ENCODE results near the gene PLEKHO1. TPM values are rescaled to one million over a fixed set of nuclear protein-coding genes. Genes with fewer than 3 reads are reported as not detected.
A peak's percentile ranks its signal among the peaks of the same experiment; 100 is the strongest.

PLEKHO1 gene
- total and polyA plus RNA-seq, 4 donors = 41.6 to 88.0 (median 60.1) TPM

DNA sequence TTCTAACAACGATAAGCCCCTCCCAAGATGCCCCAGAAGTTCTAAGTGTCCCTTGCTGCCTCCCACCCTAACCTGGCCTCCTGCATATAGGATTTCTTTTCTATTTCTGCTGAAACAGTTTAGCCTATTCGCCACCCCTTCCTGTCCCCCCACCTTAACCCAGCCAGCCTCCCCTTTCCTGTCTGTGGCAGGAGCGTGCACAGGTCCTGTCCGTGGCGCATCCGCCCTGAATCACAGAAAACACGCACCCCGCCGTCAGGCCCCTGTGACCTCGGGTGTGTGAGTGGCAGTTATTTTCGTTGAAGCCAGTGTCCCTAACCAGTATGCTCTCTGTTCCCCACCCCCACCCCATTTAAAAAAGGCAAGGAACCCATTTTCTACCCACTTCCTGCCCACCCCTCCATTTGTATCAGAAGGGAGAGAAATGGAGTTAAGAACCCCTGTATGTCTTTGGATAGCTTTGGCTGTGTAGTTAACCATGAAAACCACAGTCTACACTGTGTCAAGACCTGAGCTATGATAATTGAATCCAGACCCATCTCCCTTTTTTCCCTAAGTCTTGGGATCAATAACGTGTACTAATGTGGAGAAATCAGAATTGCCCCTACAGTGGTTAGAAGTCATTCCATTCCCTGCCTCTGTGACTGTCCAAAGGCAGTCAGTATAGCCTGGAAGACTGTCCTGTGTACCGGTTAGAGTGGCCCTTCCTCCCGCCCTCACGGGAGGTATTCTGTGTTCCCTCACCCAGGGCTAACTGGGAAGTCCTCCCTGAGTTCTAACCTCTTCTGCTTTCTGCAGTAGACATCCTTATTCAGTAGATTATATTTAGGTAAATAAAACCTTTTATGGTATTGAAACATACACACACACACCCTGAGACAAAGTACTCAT, 1.8 kb downstream of the PLEKHO1 start:
- peak overlapping the region; percentile 78 for H3K4me3 ChIP-seq
- TF ChIP-seq, protein P1, sequence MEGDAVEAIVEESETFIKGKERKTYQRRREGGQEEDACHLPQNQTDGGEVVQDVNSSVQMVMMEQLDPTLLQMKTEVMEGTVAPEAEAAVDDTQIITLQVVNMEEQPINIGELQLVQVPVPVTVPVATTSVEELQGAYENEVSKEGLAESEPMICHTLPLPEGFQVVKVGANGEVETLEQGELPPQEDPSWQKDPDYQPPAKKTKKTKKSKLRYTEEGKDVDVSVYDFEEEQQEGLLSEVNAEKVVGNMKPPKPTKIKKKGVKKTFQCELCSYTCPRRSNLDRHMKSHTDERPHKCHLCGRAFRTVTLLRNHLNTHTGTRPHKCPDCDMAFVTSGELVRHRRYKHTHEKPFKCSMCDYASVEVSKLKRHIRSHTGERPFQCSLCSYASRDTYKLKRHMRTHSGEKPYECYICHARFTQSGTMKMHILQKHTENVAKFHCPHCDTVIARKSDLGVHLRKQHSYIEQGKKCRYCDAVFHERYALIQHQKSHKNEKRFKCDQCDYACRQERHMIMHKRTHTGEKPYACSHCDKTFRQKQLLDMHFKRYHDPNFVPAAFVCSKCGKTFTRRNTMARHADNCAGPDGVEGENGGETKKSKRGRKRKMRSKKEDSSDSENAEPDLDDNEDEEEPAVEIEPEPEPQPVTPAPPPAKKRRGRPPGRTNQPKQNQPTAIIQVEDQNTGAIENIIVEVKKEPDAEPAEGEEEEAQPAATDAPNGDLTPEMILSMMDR (IDR thresholded peaks at IDR 0.05; ENCODE audit: control extremely low read depth, extremely low read depth) = no peak
- no peaks in the 10 kb centered on the region for H3K9me3 ChIP-seq (ENCODE audit: control insufficient read depth in 4 of 4, insufficient read depth in 3 of 4, low read length in 3 of 4)
- H3K36me3 ChIP-seq (ENCODE audit: control insufficient read depth in 4 of 4, insufficient read depth in 4 of 4, low read length in 4 of 4) = peaks cover 8 to 33% (median 18%) of the 10 kb centered on the region in 4 donors
- H3K9ac ChIP-seq (ENCODE audit: insufficient read depth in 1 of 2, low read length in 2 of 2) = peak overlapping the region; percentile 41 to 87
- DNase-seq (peak in 1 of 3 donors; percentile 41), ATAC-seq (ENCODE audit: insufficient read depth, low FRiP score) (no peak)
- H3K27ac ChIP-seq (ENCODE audit: low read depth in 1 of 2, low read length in 1 of 2) = peak overlapping the region; percentile 87 to 95
- no peaks in the 10 kb centered on the region for H3K27me3 ChIP-seq (ENCODE audit: control insufficient read depth in 3 of 3, insufficient read depth in 3 of 3, low read length in 2 of 3)
- peaks cover 7 to 33% (median 10%) of the 10 kb centered on the region in 5 donors for H3K4me1 ChIP-seq (ENCODE audit: control insufficient read depth in 5 of 5, insufficient read depth in 5 of 5, low read length in 5 of 5)
- WGBS, 2 donors = 18 to 30% methylated on average over 15 of the region's 15 CpGs

DNA sequence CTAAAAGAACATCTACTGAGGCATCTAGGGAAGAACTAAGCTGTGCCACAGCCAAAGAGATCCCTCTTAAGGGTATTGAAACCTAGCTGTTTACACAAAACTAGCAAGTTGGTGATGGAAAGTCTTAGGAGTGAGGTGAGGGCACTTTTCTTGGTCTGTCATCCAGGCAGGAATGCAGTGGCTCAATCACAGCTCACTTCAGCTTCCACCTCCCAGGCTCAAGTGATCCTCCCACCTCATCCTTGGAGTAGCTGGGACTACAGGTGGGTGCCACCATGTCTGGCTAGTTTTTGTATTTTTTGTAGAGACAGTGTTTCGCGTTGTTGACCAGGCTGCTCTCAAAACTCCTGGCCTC, 2.4 kb downstream of the PLEKHO1 start:
- peak overlapping the region; percentile 81 to 95 for H3K27ac ChIP-seq (ENCODE audit: low read depth in 1 of 2, low read length in 1 of 2)
- H3K4me3 ChIP-seq = no peak overlapping the region
- TF ChIP-seq, protein P1 (IDR thresholded peaks at IDR 0.05; ENCODE audit: control extremely low read depth, extremely low read depth) = no peak
- H3K9ac ChIP-seq (ENCODE audit: insufficient read depth in 1 of 2, low read length in 2 of 2) = peak overlapping the region in 1 of 2 donors; percentile 19
- peaks cover 7 to 33% (median 10%) of the 10 kb centered on the region in 5 donors for H3K4me1 ChIP-seq (ENCODE audit: control insufficient read depth in 5 of 5, insufficient read depth in 5 of 5, low read length in 5 of 5)
- H3K27me3 ChIP-seq (ENCODE audit: control insufficient read depth in 3 of 3, insufficient read depth in 3 of 3, low read length in 2 of 3) = no peaks in the 10 kb centered on the region
- ATAC-seq (ENCODE audit: insufficient read depth, low FRiP score) = peak; percentile 9
- peak in 1 of 3 donors; percentile 48 for DNase-seq
- H3K36me3 ChIP-seq (ENCODE audit: control insufficient read depth in 4 of 4, insufficient read depth in 4 of 4, low read length in 4 of 4) = peaks cover 8 to 39% (median 22%) of the 10 kb centered on the region in 4 donors
- H3K9me3 ChIP-seq (ENCODE audit: control insufficient read depth in 4 of 4, insufficient read depth in 3 of 4, low read length in 3 of 4) = no peaks in the 10 kb centered on the region
- WGBS, 2 donors = 65 to 70% methylated on average over 2 of the region's 2 CpGs

DNA sequence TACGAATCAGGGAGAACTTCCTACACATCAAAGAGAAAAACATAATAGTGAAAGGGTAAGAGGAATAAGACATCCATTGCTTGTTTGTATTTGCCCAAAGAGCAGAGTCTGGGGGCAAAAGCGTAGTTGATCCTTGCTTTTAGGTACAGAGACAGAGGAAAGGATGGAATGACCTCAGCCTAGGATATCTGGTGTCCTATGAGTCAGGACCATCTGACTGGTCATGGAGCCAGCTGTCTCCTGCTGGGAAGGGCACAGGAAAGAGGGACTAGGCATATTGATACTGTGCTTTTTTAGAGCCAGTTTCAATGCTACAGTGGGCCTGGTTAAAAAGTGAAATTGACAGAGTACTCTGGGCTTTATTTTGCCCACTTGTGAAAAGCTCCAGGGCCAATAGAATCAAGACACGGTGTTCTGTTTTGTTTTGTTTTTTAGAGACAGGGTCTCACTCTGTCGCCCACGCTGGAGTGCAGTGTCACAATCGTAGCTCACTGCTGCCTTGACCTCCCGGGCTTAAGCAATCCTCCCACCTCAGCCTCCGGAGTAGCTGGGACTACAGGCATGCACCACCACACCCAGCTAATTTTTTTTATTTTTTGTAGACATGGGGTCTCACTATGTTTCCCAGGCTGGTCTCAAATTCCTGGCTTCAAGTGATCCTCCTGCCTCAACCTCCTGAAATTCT, 3.2 kb downstream of the PLEKHO1 start:
- Histone ChIP-seq H3K27ac (ENCODE audit: low read depth in 1 of 2, low read length in 1 of 2) (peak overlapping the region; percentile 37 to 95), H3K27me3 (ENCODE audit: control insufficient read depth in 3 of 3, insufficient read depth in 3 of 3, low read length in 2 of 3) (no peaks in the 10 kb centered on the region), H3K9ac (ENCODE audit: insufficient read depth in 1 of 2, low read length in 2 of 2) (no peak overlapping the region), H3K4me1 (ENCODE audit: control insufficient read depth in 5 of 5, insufficient read depth in 5 of 5, low read length in 5 of 5) (peaks cover 7 to 32% (median 10%) of the 10 kb centered on the region in 5 donors), H3K36me3 (ENCODE audit: control insufficient read depth in 4 of 4, insufficient read depth in 4 of 4, low read length in 4 of 4) (peaks cover 12 to 46% (median 28%) of the 10 kb centered on the region in 4 donors), H3K4me3 (no peak overlapping the region), H3K9me3 (ENCODE audit: control insufficient read depth in 4 of 4, insufficient read depth in 3 of 4, low read length in 3 of 4) (no peaks in the 10 kb centered on the region)
- WGBS, 2 donors = 71 to 75% methylated on average over 8 of the region's 8 CpGs
- TF ChIP-seq, protein P1 (IDR thresholded peaks at IDR 0.05; ENCODE audit: control extremely low read depth, extremely low read depth) = no peak
- no peak for DNase-seq
- ATAC-seq (ENCODE audit: insufficient read depth, low FRiP score) = no peak
